ENCODE measurements around the gene PACS1.

PACS1 gene

GRCh38 chr11:66101066-66101464 is 31.0 kb downstream of the PACS1 start:
- no peak for DNase-seq
- Histone ChIP-seq H3K27me3 (replicated peaks; ENCODE audit: insufficient read depth, low read length) (no peaks in the 10 kb centered on the region), H2AFZ (ENCODE audit: low read length) (no peak overlapping the region), H3K27ac (ENCODE audit: low read length) (no peak overlapping the region), H3K79me2 (ENCODE audit: low read length) (peaks cover 4% of the 10 kb centered on the region; the same call in 1 of the 2 replicates), H3K9ac (ENCODE audit: low read length) (no peak overlapping the region), H3K4me3 (ENCODE audit: low read length) (no peak overlapping the region), H3K4me2 (ENCODE audit: low read depth, low read length) (no peak overlapping the region), H3K9me3 (replicated peaks; ENCODE audit: insufficient read depth, low read length) (no peaks in the 10 kb centered on the region), H4K20me1 (ENCODE audit: insufficient read depth, low read length) (no peaks in the 10 kb centered on the region; the same call in 1 of the 2 replicates), H3F3A (ENCODE audit: insufficient read depth, low read length) (no peaks in the 10 kb centered on the region), H3K36me3 (replicated peaks; ENCODE audit: insufficient read depth, low read length) (no peaks in the 10 kb centered on the region), H3K9me2 (replicated peaks; ENCODE audit: insufficient read depth, low read length) (no peaks in the 10 kb centered on the region), H3K4me1 (ENCODE audit: low read length) (no peaks in the 10 kb centered on the region)
- TF ChIP-seq EZH2 (optimal IDR thresholded peaks at IDR 0.05; ENCODE audit: low read depth, low read length): no peak
- no peak for TF ChIP-seq CTCF (IDR thresholded peaks at IDR 0.05; ENCODE audit: low read length)
- no peak for TF ChIP-seq EZH2phosphoT487 (IDR thresholded peaks at IDR 0.05; ENCODE audit: low read length)

DNA sequence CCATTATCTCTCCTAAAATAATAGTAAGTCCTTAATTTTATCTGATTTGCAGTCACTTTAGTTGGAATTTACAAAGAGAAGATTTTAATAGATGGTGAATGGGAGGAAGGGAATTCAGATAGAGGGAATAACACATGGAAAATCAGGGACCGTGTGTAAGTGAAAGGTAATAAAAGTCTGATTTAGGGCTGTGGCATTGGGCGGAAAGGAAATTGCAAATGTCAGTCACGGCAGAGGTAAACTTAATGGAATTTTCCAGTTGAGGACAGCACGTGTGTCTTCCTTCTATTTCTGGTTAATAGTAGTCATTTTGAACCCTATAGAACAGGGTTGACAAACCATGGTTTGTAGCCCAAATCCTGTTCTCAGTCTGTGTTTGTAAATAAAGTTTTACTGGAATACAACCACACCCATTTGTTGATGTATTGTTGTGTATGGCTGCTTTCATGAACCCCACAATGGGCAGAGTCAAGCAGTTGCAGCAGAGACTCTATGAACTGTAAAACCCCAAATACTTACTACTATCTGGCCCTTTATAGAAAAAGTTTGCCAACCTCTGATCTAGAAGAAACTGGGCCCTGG is 34.1 kb downstream of the PACS1 start:
- Histone ChIP-seq H3K4me2 (ENCODE audit: low read depth, low read length) (no peak overlapping the region), H3K79me2 (ENCODE audit: low read length) (no peaks in the 10 kb centered on the region), H3K4me3 (ENCODE audit: low read length) (no peak overlapping the region), H2AFZ (ENCODE audit: low read length) (no peak overlapping the region), H3K4me1 (ENCODE audit: low read length) (no peaks in the 10 kb centered on the region), H3K27me3 (replicated peaks; ENCODE audit: insufficient read depth, low read length) (no peaks in the 10 kb centered on the region), H3K9ac (ENCODE audit: low read length) (no peak overlapping the region), H4K20me1 (ENCODE audit: insufficient read depth, low read length) (no peaks in the 10 kb centered on the region; the same call in 1 of the 2 replicates), H3K9me2 (replicated peaks; ENCODE audit: insufficient read depth, low read length) (no peaks in the 10 kb centered on the region), H3K9me3 (replicated peaks; ENCODE audit: insufficient read depth, low read length) (no peaks in the 10 kb centered on the region), H3F3A (ENCODE audit: insufficient read depth, low read length) (no peaks in the 10 kb centered on the region), H3K27ac (ENCODE audit: low read length) (no peak overlapping the region), H3K36me3 (replicated peaks; ENCODE audit: insufficient read depth, low read length) (no peaks in the 10 kb centered on the region)
- no peak for DNase-seq
- TF ChIP-seq EZH2 (optimal IDR thresholded peaks at IDR 0.05; ENCODE audit: low read depth, low read length) (no peak), EZH2phosphoT487 (IDR thresholded peaks at IDR 0.05; ENCODE audit: low read length) (no peak), CTCF (IDR thresholded peaks at IDR 0.05; ENCODE audit: low read length) (no peak)

DNA sequence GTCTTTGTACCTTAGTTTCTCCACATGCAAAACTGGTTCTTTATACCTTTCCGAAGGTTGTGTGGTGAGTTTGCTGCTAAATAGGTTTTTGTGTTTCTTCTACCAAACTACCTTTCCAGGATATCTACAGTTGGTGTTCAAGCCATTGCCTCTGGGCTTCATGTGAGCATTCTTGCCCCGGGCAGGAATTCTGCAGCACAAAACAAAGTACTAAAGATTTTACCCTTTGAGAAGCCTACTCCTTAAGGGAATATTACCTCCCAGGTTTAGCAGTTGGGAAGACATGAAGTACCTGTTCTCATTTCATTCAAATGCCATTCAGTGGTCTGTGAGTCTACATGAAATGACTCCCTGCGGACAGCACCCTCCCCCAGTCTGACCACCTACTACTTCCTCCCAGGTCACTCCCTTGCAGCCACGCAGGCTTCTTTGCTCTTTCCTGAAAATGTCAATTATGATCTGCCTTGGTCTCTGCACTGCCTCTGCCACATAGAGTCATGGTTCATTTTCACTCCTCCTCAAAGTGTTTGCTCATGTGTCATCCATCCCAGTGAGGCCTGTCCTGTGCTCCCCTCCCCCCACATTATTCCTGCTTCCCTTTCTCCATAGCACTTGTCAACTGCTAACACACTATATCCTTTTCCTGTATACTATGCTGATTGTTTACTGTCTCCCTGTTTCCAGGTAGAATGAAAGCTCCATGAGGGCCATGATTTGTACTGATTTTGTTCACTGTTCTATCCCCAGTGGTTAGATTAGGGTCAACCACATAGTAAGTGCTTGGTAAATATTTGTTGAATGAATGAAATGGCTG is 36.9 kb downstream of the PACS1 start:
- no peak overlapping the region for H2AFZ ChIP-seq (ENCODE audit: low read length)
- no peak overlapping the region for H3K9ac ChIP-seq (ENCODE audit: low read length)
- H3K79me2 ChIP-seq (ENCODE audit: low read length): peaks cover 8% of the 10 kb centered on the region; the same call in 1 of the 2 replicates
- H4K20me1 ChIP-seq (ENCODE audit: insufficient read depth, low read length): no peaks in the 10 kb centered on the region; the same call in 1 of the 2 replicates
- H3K4me3 ChIP-seq (ENCODE audit: low read length): no peak overlapping the region
- H3K4me2 ChIP-seq (ENCODE audit: low read depth, low read length): no peak overlapping the region
- 0 out of 2 replicates have a peak, but pooled peaks cover under 1% of the 10 kb centered on the region for H3K4me1 ChIP-seq (ENCODE audit: low read length)
- no peaks in the 10 kb centered on the region for H3K9me2 ChIP-seq (replicated peaks; ENCODE audit: insufficient read depth, low read length)
- H3K36me3 ChIP-seq (replicated peaks; ENCODE audit: insufficient read depth, low read length): no peaks in the 10 kb centered on the region
- H3K27ac ChIP-seq (ENCODE audit: low read length): no peak overlapping the region
- DNase-seq: no peak
- TF ChIP-seq EZH2 (optimal IDR thresholded peaks at IDR 0.05; ENCODE audit: low read depth, low read length) (no peak), CTCF (IDR thresholded peaks at IDR 0.05; ENCODE audit: low read length) (no peak), EZH2phosphoT487 (IDR thresholded peaks at IDR 0.05; ENCODE audit: low read length) (no peak)
- H3F3A ChIP-seq (ENCODE audit: insufficient read depth, low read length): no peaks in the 10 kb centered on the region
- H3K27me3 ChIP-seq (replicated peaks; ENCODE audit: insufficient read depth, low read length): no peaks in the 10 kb centered on the region
- no peaks in the 10 kb centered on the region for H3K9me3 ChIP-seq (replicated peaks; ENCODE audit: insufficient read depth, low read length)

Data from MM.1S (cell line).